Hepatocyte (in vitro differentiated cells): ENCODE measurements around the gene TTC23.

Source experiments
- EZH2 ChIP-seq: fragments of 200-600 bp; sonication (generic); IDR thresholded peaks from 2 replicates; pipeline ENCODE4 v1.6.1; 2016; ENCODE audit warnings: antibody characterized with exemption, mild to moderate bottlenecking, borderline replicate concordance
- EZH2phosphoT487 ChIP-seq: fragments of 200-600 bp; sonication (generic); IDR thresholded peaks from one replicate; pipeline ENCODE4 v1.6.1; 2018; ENCODE audit warnings: antibody characterized with exemption, mild to moderate bottlenecking, low read depth, moderate library complexity; ENCODE audit not compliant: unreplicated experiment, severe bottlenecking
- TF ChIP-seq, protein P1 (sequence below): fragments of 200-600 bp; sonication (generic); IDR thresholded peaks from 2 replicates; pipeline ENCODE4 v1.5.1; 2016; ENCODE audit warnings: antibody characterized with exemption, mild to moderate bottlenecking; ENCODE audit not compliant: poor library complexity

GRCh38 chr15:99168601-99169580, 80.5 kb downstream of the TTC23 start:
- TF ChIP-seq, protein P1, sequence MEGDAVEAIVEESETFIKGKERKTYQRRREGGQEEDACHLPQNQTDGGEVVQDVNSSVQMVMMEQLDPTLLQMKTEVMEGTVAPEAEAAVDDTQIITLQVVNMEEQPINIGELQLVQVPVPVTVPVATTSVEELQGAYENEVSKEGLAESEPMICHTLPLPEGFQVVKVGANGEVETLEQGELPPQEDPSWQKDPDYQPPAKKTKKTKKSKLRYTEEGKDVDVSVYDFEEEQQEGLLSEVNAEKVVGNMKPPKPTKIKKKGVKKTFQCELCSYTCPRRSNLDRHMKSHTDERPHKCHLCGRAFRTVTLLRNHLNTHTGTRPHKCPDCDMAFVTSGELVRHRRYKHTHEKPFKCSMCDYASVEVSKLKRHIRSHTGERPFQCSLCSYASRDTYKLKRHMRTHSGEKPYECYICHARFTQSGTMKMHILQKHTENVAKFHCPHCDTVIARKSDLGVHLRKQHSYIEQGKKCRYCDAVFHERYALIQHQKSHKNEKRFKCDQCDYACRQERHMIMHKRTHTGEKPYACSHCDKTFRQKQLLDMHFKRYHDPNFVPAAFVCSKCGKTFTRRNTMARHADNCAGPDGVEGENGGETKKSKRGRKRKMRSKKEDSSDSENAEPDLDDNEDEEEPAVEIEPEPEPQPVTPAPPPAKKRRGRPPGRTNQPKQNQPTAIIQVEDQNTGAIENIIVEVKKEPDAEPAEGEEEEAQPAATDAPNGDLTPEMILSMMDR: no peak
- no peak for TF ChIP-seq EZH2
- no peak for TF ChIP-seq EZH2phosphoT487
